Subcutaneous adipose tissue (tissue), 4 donors: ENCODE data around the gene NPAS3. TPM values are rescaled to one million over a fixed set of nuclear protein-coding genes. Genes with fewer than 3 reads are reported as not detected.

Experiments
- CTCF ChIP-seq: fragments of 450-650 bp; IDR thresholded peaks from one replicate; pipeline ENCODE4 v1.5.1; 2016; ENCODE audit warnings: low read depth, mild to moderate bottlenecking, control low read depth, antibody characterized with exemption, moderate library complexity
- total RNA-seq, 4 donors: library from RNA; depleted of rRNA; stranded (reverse); fragments of >200 nt; gene quantifications; one replicate each; pipeline ENCODE4 v1.1.0, GENCODE V29; 2016

NPAS3 gene
- total RNA-seq, 4 donors from 2014 or later, result 0.51 to 1.3 (median 1.0) TPM

- no peak for TF ChIP-seq CTCF
These were observed 746.3 kb downstream of the NPAS3 start for GRCh38 chr14:33685026-33685425.

- no peak for TF ChIP-seq CTCF
These were observed 747.0 kb downstream of the NPAS3 start for GRCh38 chr14:33685698-33686097.

- no peak for TF ChIP-seq CTCF
These were observed 747.5 kb downstream of the NPAS3 start for GRCh38 chr14:33686218-33686617.

GRCh38 chr14:33686856-33687255 lies 748.2 kb downstream of the NPAS3 start:
- TF ChIP-seq CTCF, result no peak

- TF ChIP-seq CTCF, result no peak
These were observed 751.0 kb downstream of the NPAS3 start for GRCh38 chr14:33689680-33690079.

GRCh38 chr14:33691907-33692306 lies 753.2 kb downstream of the NPAS3 start:
- no peak for TF ChIP-seq CTCF

- no peak for TF ChIP-seq CTCF
These were observed 754.1 kb downstream of the NPAS3 start for GRCh38 chr14:33692762-33693161.
